Endodermal cell (in vitro differentiated cells): ENCODE results near the gene C10orf95. TPM values are rescaled to one million over a fixed set of nuclear protein-coding genes. Genes with fewer than 3 reads are reported as not detected.

ENCODE experiments used
- DNase-seq: peaks from one replicate; pipeline ENCODE4 v3.0.0-alpha.2; 2017
- H3K27ac ChIP-seq: 2 replicates; pipeline ENCODE4 v1.5.1; 2013; ENCODE audit warnings: mild to moderate bottlenecking, low read depth, low read length, moderate library complexity
- H3K27me3 ChIP-seq: 2 replicates; pipeline ENCODE4 v1.6.1; 2013; ENCODE audit warnings: mild to moderate bottlenecking, low read length, moderate library complexity; ENCODE audit not compliant: insufficient read depth, control insufficient read depth, poor library complexity, severe bottlenecking
- H3K36me3 ChIP-seq: 2 replicates; pipeline ENCODE4 v1.7.0; 2013; ENCODE audit warnings: mild to moderate bottlenecking, low read length, moderate library complexity; ENCODE audit not compliant: control insufficient read depth, insufficient read depth
- H3K4me1 ChIP-seq: one replicate; pipeline ENCODE4 v1.7.0; 2013; ENCODE audit warnings: low read length; ENCODE audit not compliant: control insufficient read depth, insufficient read depth
- H3K4me3 ChIP-seq: 2 replicates; pipeline ENCODE4 v1.5.1; 2013; ENCODE audit warnings: mild to moderate bottlenecking, low read length, moderate library complexity
- H3K9ac ChIP-seq: 2 replicates; pipeline ENCODE4 v1.6.1; 2013; ENCODE audit warnings: mild to moderate bottlenecking, low read length, moderate library complexity; ENCODE audit not compliant: poor library complexity, severe bottlenecking; ENCODE audit errors: extremely low read depth
- H3K9me3 ChIP-seq: 2 replicates; pipeline ENCODE4 v1.6.1; 2013; ENCODE audit warnings: mild to moderate bottlenecking, low read length, moderate library complexity; ENCODE audit not compliant: control insufficient read depth
- H3K27ac Mint-ChIP-seq: 2 replicates; pipeline ENCODE4 v1.8.0; 2020; ENCODE audit warnings: mixed read lengths
- H3K27me3 Mint-ChIP-seq: 2 replicates; pipeline ENCODE4 v1.8.0; 2021; ENCODE audit warnings: mild to moderate bottlenecking, mixed read lengths; ENCODE audit not compliant: insufficient read depth
- H3K36me3 Mint-ChIP-seq: 2 replicates; pipeline ENCODE4 v1.8.0; 2020; ENCODE audit warnings: low read depth, mixed read lengths
- H3K4me1 Mint-ChIP-seq: 2 replicates; pipeline ENCODE4 v1.8.0; 2020; ENCODE audit warnings: mixed read lengths
- H3K4me3 Mint-ChIP-seq: 2 replicates; pipeline ENCODE4 v1.8.0; 2020; ENCODE audit warnings: mild to moderate bottlenecking, moderate library complexity, mixed read lengths
- H3K9me3 Mint-ChIP-seq: 2 replicates; pipeline ENCODE4 v1.8.0; 2020; ENCODE audit warnings: mild to moderate bottlenecking, mixed read lengths
- WGBS, 2 experiments: methylation state at CpG; one replicate each; pipeline versions ENCODE4 v1.1.5 to v1.1.7; 2013; ENCODE audit warnings: missing lambda C conversion rate in 2 of 2, mixed read lengths in 1 of 2; ENCODE audit not compliant: insufficient coverage in 1 of 2, insufficient read length in 1 of 2; 5-methylcytosine and 5-hydroxymethylcytosine counted together
- total RNA-seq, 2 donors: library from RNA; stranded (reverse); fragmentation: NEBNext Ultra II Directional in 1 of 2; extraction: Animal tissue kit (Norgen Biotek cat#: 25700) in 1 of 2; gene quantifications; 2 replicates in 1 of 2; 3 replicates in 1 of 2; pipeline ENCODE4 v1.2.1, GENCODE V29; 2021
- TF ChIP-seq, protein P1 (sequence below): fragments of 200-600 bp; sonication (generic); conservative IDR thresholded peaks from 2 replicates; pipeline ENCODE4 v1.5.0; 2021; ENCODE audit warnings: antibody characterized with exemption, mild to moderate bottlenecking

Gene C10orf95
- total RNA-seq, 2 donors from 2014 or later = 0.35 to 0.93 TPM

DNA sequence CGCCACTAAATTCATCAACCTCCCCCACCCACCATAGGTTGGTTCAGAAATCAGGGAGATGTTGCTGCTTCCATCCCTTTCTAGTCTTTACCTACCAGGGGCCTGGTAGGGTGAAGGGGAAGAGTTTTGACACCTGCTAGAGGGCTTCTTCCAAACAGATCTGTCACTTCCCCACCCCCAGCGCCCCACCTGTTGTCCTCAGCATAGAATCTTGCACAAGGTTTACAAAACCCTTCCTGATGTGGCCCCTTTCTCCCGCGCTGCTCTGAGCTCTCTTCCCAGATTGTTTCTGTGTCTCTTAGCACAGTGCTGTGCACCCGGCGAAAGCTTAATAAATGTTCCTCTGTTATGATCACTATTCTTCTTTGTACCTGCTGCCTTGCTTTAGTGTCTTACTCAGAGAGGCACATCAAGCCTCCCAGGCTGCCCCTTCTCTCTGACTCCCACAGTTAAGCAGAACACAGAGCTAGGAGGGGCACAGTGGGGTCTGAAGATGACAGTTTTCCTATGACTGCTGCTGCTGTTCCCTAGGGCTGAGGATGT lies 11.2 kb upstream of the C10orf95 start:
- Mint-ChIP-seq H3K4me1 (peaks cover 36% of the 10 kb centered on the region), H3K27me3 (peaks cover 40% of the 10 kb centered on the region), H3K4me3 (peak overlapping the region; percentile 39), H3K27ac (no peak overlapping the region), H3K36me3 (no peaks in the 10 kb centered on the region), H3K9me3 (no peaks in the 10 kb centered on the region)
- TF ChIP-seq, protein P1, sequence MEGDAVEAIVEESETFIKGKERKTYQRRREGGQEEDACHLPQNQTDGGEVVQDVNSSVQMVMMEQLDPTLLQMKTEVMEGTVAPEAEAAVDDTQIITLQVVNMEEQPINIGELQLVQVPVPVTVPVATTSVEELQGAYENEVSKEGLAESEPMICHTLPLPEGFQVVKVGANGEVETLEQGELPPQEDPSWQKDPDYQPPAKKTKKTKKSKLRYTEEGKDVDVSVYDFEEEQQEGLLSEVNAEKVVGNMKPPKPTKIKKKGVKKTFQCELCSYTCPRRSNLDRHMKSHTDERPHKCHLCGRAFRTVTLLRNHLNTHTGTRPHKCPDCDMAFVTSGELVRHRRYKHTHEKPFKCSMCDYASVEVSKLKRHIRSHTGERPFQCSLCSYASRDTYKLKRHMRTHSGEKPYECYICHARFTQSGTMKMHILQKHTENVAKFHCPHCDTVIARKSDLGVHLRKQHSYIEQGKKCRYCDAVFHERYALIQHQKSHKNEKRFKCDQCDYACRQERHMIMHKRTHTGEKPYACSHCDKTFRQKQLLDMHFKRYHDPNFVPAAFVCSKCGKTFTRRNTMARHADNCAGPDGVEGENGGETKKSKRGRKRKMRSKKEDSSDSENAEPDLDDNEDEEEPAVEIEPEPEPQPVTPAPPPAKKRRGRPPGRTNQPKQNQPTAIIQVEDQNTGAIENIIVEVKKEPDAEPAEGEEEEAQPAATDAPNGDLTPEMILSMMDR = no peak
- Histone ChIP-seq H3K9me3 (no peaks in the 10 kb centered on the region), H3K4me1 (no peaks in the 10 kb centered on the region), H3K4me3 (no peak overlapping the region), H3K9ac (no peak overlapping the region), H3K36me3 (no peaks in the 10 kb centered on the region), H3K27ac (no peak overlapping the region), H3K27me3 (peaks cover 38% of the 10 kb centered on the region)
- DNase-seq = no peak
- 64 to 65% methylated on average over 3 to 6 of the region's 6 CpGs for WGBS, 2 experiments

DNA sequence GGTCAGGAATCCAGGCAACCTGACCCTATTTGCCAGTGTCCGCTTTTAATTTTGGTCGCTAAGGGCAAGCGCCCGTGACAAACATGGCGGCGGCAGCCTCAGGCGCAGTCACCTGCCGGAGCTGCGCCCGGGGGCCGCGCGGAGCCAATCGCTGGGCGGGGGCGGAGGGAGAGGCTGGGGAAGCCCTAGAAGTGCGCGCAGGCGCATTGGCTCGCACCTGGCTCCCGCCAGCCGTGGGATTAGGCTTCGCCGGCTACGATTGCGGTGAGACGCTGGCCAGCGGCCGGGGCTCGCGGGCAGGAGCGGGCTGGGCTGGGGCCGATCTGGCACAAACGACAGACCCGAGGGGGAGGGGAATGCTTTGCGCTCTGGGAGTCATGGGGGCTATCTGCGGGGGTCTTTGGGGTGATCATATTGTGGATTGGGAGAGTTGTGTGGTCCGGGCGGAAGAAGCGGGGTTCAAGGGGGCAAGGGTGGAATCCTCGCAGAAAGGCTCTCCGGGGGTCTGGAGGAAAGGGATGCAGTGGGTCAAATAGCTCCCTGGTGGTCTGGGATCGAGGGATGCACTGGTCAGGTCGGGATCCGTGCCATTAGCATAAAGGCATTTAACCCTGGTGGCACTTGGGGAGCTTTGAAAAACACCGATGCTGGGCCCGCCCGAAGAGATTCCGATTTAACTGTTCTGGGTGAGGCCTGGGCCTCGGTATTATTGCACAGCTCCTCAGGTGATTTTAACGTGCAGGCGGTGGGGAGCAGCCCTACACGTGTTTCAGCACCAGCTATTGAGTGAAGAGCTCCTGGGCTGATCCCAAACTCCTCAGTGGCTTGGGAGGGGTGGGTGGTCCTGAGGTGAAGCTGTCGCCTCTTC lies 10.1 kb upstream of the C10orf95 start:
- 1 to 3% methylated on average over 23 to 54 of the region's 54 CpGs for WGBS, 2 experiments
- Histone ChIP-seq H3K36me3 (no peaks in the 10 kb centered on the region), H3K27me3 (peaks cover 42% of the 10 kb centered on the region), H3K27ac (no peak overlapping the region), H3K4me3 (peak overlapping the region; percentile 75), H3K9ac (no peak overlapping the region), H3K4me1 (peaks cover under 1% of the 10 kb centered on the region), H3K9me3 (no peaks in the 10 kb centered on the region)
- Mint-ChIP-seq H3K9me3 (no peaks in the 10 kb centered on the region), H3K27ac (peak overlapping the region; percentile 91), H3K36me3 (no peaks in the 10 kb centered on the region), H3K4me1 (peaks cover 36% of the 10 kb centered on the region), H3K4me3 (peak overlapping the region; percentile 64), H3K27me3 (peaks cover 48% of the 10 kb centered on the region)
- TF ChIP-seq, protein P1 = no peak
- peak; percentile 98 for DNase-seq

DNA sequence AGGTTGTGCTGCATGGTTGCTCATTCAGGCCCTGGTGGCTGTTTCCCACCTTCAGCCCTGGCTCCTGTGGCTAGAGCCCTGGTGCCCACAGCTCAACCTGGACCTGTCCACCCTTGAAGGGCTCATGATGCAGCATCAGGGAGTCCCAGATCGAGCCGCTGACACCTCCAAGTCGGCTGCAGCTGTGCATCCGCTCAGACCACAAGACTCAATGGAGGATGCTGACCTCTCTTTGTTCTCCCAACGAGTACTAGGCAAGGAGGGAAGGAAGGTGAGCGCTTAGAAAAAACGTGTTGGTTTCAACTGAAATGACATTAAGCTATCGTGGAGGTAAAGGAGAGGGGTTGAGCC lies 9.5 kb upstream of the C10orf95 start:
- Mint-ChIP-seq H3K9me3 (no peaks in the 10 kb centered on the region), H3K36me3 (no peaks in the 10 kb centered on the region), H3K27ac (peak overlapping the region; percentile 91), H3K4me1 (peaks cover 43% of the 10 kb centered on the region), H3K27me3 (peaks cover 54% of the 10 kb centered on the region), H3K4me3 (peak overlapping the region; percentile 64)
- TF ChIP-seq, protein P1 = no peak
- Histone ChIP-seq H3K27me3 (peaks cover 42% of the 10 kb centered on the region), H3K36me3 (no peaks in the 10 kb centered on the region), H3K27ac (peak overlapping the region; percentile 3), H3K4me3 (no peak overlapping the region), H3K4me1 (peaks cover 5% of the 10 kb centered on the region), H3K9ac (no peak overlapping the region), H3K9me3 (no peaks in the 10 kb centered on the region)
- no peak for DNase-seq
- WGBS, 2 experiments = 54 to 59% methylated on average over 8 of the region's 8 CpGs
